ENCODE data around the gene CHD5. TPM values are rescaled to one million over a fixed set of nuclear protein-coding genes. Genes with fewer than 3 reads are reported as not detected.

CHD5 gene
- total RNA-seq, 1 experiment from 2014 or later, result not detected

DNA sequence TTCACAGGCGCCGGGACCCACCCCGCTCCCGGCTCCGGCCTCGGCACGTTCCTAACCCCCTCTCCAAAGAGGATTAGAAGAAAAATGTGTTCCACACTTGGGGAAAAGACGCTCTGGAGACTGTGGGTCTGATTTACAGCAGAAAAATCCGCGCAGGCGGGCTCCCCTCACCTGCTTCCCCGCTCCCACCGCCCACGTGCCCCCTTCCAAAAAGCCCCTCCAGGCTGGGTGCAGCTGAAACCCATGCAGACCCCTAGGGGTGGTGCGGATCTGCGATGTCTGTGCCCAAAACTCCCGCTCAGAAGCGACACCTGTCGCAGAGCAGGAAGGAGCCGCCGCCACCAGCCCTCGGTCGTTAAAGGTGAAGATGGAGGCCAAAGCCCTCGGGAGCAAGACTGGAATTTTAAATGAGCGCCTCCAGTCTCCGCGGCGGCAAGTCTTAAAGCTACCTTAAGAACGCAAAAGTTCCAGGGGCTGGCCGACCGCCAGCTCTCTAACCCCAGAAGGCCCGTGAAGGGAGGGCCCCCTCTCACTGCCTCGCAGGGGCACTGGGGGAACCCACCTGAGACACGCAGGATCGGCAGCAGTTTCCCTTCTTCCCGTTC, 688 bp upstream of the CHD5 start:
- Histone ChIP-seq H3K9ac (ENCODE audit: low read length) (no peak overlapping the region), H3K36me3 (ENCODE audit: insufficient read depth, low read length) (peaks cover 6% of the 10 kb centered on the region; the same call in 1 of the 2 replicates), H3K9me3 (ENCODE audit: low read length) (no peaks in the 10 kb centered on the region), H3K4me1 (ENCODE audit: low read length) (no peaks in the 10 kb centered on the region), H2AFZ (ENCODE audit: low read length) (no peak overlapping the region), H3K4me2 (ENCODE audit: low read depth, low read length, poor library complexity, severe bottlenecking) (no peak overlapping the region), H3K79me2 (ENCODE audit: low read length) (no peaks in the 10 kb centered on the region), H3K9me2 (replicated peaks; ENCODE audit: insufficient read depth, low read length) (no peaks in the 10 kb centered on the region), H3K4me3 (ENCODE audit: low read length) (no peak overlapping the region), H3K27me3 (ENCODE audit: low read length) (no peaks in the 10 kb centered on the region), H4K20me1 (ENCODE audit: insufficient read depth, low read depth, low read length) (peaks cover 33% of the 10 kb centered on the region), H3K27ac (ENCODE audit: low read length) (no peak overlapping the region)
- no peak for DNase-seq

DNA sequence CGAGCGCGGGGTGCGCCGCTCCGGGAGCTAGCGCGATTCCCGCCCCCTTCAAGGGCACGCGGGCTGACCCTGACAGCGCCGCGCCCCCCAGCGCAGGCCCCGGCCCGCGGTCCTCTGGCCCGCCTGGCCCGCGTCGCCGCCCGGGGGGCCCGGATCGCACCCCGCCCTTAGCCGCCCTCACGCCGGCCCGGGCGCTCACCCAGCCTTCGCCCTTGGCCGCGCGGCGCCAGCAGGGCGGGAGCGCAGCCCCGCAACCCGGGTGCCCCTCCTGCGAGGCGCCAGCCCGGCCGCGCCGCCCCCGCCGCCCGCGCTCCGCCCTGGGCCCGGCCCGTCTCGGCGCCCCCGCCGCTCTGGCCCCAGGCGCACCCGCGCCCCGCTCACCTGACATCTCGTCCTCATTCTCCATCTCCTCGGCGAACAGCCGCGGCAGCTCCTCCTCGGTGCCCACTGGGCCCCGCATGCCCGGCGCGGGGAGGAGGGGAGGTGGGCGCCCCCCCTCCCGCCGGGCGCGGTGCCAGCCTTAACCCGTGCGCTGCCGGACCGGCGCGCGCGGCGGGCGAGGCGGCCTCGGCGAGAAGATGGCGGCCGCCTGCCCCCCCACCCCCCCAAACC, 451 bp downstream of the CHD5 start:
- Histone ChIP-seq H3K9me3 (ENCODE audit: low read length) (no peaks in the 10 kb centered on the region), H3K36me3 (ENCODE audit: insufficient read depth, low read length) (no peaks in the 10 kb centered on the region), H3K27me3 (ENCODE audit: low read length) (no peaks in the 10 kb centered on the region)

DNA sequence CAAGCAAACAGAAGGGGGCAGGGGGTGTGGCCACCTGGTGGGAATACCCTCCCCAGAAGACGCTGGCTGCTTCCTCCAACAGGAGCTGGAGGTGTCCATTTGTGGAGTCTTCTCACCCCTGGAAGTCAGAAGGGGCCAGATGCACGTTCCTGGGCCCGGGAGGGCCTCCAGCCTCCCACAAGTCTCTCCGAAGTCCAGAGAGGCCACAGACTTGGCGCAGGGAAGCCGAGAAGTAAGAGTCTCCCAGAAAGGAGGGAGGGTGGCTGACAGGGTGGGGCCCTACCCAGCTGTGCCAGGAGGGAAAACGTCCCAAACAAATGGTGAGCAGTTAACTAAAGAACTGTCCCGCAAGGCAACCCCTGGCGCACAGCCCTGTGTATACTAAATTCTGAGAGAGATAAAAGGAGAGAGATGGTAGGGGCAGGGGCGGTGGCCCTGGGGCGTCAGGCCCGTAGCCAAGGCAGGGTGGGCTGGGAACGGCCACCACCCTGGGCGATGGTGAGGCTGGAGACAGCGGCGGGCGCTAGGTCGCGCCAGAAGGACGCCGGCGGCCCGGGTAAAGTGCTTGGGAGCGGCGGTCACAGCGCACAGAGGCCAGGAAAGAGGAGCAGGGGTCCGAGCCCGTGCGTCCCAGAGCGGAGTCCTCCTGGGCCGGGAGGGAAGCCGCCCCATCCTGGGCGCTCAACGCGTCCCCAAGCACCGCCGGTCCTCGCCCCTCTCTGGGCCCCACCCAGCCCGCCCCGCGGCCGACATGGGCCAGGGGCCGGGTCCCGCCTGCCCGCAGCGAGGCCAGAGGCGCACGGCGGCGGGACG, 1.2 kb downstream of the CHD5 start:
- peaks cover 15% of the 10 kb centered on the region; the same call in 1 of the 2 replicates for H4K20me1 ChIP-seq (ENCODE audit: insufficient read depth, low read depth, low read length)
- H3K27ac ChIP-seq (ENCODE audit: low read length), result no peak overlapping the region
- no peaks in the 10 kb centered on the region for H3K36me3 ChIP-seq (ENCODE audit: insufficient read depth, low read length)
- H3K27me3 ChIP-seq (ENCODE audit: low read length), result no peaks in the 10 kb centered on the region
- DNase-seq, result no peak
- no peak overlapping the region for H3K4me2 ChIP-seq (ENCODE audit: low read depth, low read length, poor library complexity, severe bottlenecking)
- no peaks in the 10 kb centered on the region for H3K9me3 ChIP-seq (ENCODE audit: low read length)
- no peaks in the 10 kb centered on the region; the same call in 1 of the 2 replicates for H3K9me2 ChIP-seq (replicated peaks; ENCODE audit: insufficient read depth, low read length)
- H2AFZ ChIP-seq (ENCODE audit: low read length), result no peak overlapping the region
- no peak overlapping the region for H3K9ac ChIP-seq (ENCODE audit: low read length)
- H3K79me2 ChIP-seq (ENCODE audit: low read length), result no peaks in the 10 kb centered on the region
- H3K4me1 ChIP-seq (ENCODE audit: low read length), result no peaks in the 10 kb centered on the region
- H3K4me3 ChIP-seq (ENCODE audit: low read length), result no peak overlapping the region

More for the DNA sequence above, 451 bp downstream of the CHD5 start:
- H3K4me1 ChIP-seq (ENCODE audit: low read length), result no peaks in the 10 kb centered on the region
- H3K4me3 ChIP-seq (ENCODE audit: low read length), result no peak overlapping the region
- no peaks in the 10 kb centered on the region; the same call in 1 of the 2 replicates for H3K9me2 ChIP-seq (replicated peaks; ENCODE audit: insufficient read depth, low read length)
- H3K27ac ChIP-seq (ENCODE audit: low read length), result no peak overlapping the region
- H3K4me2 ChIP-seq (ENCODE audit: low read depth, low read length, poor library complexity, severe bottlenecking), result no peak overlapping the region
- DNase-seq, result no peak
- no peak overlapping the region for H2AFZ ChIP-seq (ENCODE audit: low read length)
- no peaks in the 10 kb centered on the region for H3K79me2 ChIP-seq (ENCODE audit: low read length)
- peaks cover 22% of the 10 kb centered on the region for H4K20me1 ChIP-seq (ENCODE audit: insufficient read depth, low read depth, low read length)
- no peak overlapping the region for H3K9ac ChIP-seq (ENCODE audit: low read length)

DNA sequence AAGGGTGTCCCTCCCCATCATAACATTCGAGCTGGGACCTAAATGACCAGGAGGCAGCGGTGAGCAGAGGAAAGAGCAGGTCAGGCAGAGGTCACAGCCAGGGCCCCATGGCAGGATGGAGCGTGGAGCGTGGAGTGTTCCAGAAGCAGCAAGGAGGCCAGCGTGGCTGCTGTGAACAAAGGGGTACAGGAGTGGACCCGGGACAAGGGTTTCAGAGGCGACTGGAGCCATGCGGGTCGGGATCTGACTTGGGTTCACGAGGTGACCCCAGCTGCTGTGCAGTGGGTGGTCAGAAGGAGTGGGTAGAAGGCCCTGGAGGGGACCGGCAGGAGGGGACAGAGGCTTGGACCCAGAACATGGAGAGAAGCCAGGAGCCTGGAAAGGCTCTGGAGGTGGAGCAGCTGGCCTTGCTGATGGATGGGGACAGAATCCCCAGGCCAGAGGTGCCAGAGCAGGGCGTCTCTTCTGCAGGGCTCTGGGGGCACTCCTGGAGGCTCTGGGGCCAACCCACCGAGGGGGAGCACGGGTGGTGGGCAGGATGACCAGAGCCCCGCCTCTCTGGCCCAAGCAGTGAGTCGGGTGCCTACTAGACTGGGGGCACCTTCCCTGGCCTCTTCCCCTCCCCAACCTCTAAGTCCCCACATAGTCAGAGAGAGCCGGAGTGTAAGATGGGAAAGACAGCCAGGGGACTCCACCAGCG, 2.3 kb downstream of the CHD5 start:
- H3K9me3 ChIP-seq (ENCODE audit: low read length), result no peaks in the 10 kb centered on the region
- H3K27me3 ChIP-seq (ENCODE audit: low read length), result no peaks in the 10 kb centered on the region

DNA sequence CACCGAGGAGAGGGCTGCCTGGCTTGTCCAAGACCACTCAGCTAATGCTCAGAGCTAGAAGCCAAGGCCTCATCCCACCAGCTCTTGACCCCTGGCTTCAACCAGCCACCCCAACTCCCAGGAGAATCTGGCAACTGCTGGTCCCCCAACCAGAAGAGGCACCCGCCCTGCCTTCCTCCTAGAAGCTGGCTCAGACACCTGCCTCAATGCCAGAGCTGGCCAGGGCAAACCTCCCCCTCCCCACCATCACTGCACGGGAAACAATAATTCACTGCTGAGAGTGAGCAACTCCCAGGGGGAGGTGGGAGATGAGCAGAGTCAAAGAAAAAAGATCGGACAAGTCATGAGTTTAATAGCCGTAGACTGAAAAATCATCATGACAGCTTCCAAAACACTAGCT, 3.3 kb downstream of the CHD5 start:
- DNase-seq, result no peak
- no peak overlapping the region for H3K4me3 ChIP-seq (ENCODE audit: low read length)
- no peaks in the 10 kb centered on the region for H3K27me3 ChIP-seq (ENCODE audit: low read length)
- H3K9me3 ChIP-seq (ENCODE audit: low read length), result no peaks in the 10 kb centered on the region
- no peaks in the 10 kb centered on the region for H3K36me3 ChIP-seq (ENCODE audit: insufficient read depth, low read length)
- H3K27ac ChIP-seq (ENCODE audit: low read length), result no peak overlapping the region
- H4K20me1 ChIP-seq (ENCODE audit: insufficient read depth, low read depth, low read length), result peaks cover 5% of the 10 kb centered on the region; the same call in 1 of the 2 replicates
- no peaks in the 10 kb centered on the region; the same call in 1 of the 2 replicates for H3K9me2 ChIP-seq (replicated peaks; ENCODE audit: insufficient read depth, low read length)
- H3K4me1 ChIP-seq (ENCODE audit: low read length), result no peaks in the 10 kb centered on the region
- no peak overlapping the region for H3K4me2 ChIP-seq (ENCODE audit: low read depth, low read length, poor library complexity, severe bottlenecking)
- no peaks in the 10 kb centered on the region for H3K79me2 ChIP-seq (ENCODE audit: low read length)
- no peak overlapping the region for H3K9ac ChIP-seq (ENCODE audit: low read length)
- H2AFZ ChIP-seq (ENCODE audit: low read length), result no peak overlapping the region

More for the DNA sequence above, 2.3 kb downstream of the CHD5 start:
- Histone ChIP-seq H2AFZ (ENCODE audit: low read length) (no peak overlapping the region), H3K4me1 (ENCODE audit: low read length) (no peaks in the 10 kb centered on the region), H3K9ac (ENCODE audit: low read length) (no peak overlapping the region), H3K27ac (ENCODE audit: low read length) (no peak overlapping the region), H3K79me2 (ENCODE audit: low read length) (no peaks in the 10 kb centered on the region), H3K9me2 (replicated peaks; ENCODE audit: insufficient read depth, low read length) (no peaks in the 10 kb centered on the region; the same call in 1 of the 2 replicates), H3K4me3 (ENCODE audit: low read length) (no peak overlapping the region), H3K36me3 (ENCODE audit: insufficient read depth, low read length) (no peaks in the 10 kb centered on the region), H4K20me1 (ENCODE audit: insufficient read depth, low read depth, low read length) (peaks cover 5% of the 10 kb centered on the region; the same call in 1 of the 2 replicates), H3K4me2 (ENCODE audit: low read depth, low read length, poor library complexity, severe bottlenecking) (no peak overlapping the region)
- no peak for DNase-seq

DNA sequence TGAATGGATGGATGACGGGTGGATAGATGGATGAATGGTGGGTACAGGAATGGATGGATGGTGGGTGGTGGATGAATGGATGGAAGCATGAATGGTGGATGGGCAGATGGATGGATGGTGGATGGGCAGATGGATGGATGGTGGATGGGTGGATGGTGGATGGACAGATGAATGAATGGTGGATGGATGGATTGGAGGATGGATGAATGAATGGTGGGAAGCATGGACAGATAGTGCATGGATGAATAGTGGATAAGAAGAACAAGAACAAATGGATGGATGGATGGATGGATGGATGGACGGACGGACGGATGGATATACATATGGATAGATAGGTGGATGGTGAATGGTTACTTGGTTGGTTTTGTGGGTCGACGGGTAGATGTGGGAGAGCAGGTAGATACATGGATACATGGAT, 4.7 kb downstream of the CHD5 start:
- H3K4me3 ChIP-seq (ENCODE audit: low read length), result no peak overlapping the region
- H3K4me1 ChIP-seq (ENCODE audit: low read length), result no peaks in the 10 kb centered on the region
- H3K27ac ChIP-seq (ENCODE audit: low read length), result no peak overlapping the region
- no peaks in the 10 kb centered on the region; the same call in 1 of the 2 replicates for H3K9me2 ChIP-seq (replicated peaks; ENCODE audit: insufficient read depth, low read length)
- no peaks in the 10 kb centered on the region for H3K9me3 ChIP-seq (ENCODE audit: low read length)
- H3K36me3 ChIP-seq (ENCODE audit: insufficient read depth, low read length), result no peaks in the 10 kb centered on the region
- no peaks in the 10 kb centered on the region for H3K27me3 ChIP-seq (ENCODE audit: low read length)
- H4K20me1 ChIP-seq (ENCODE audit: insufficient read depth, low read depth, low read length), result peaks cover 5% of the 10 kb centered on the region; the same call in 1 of the 2 replicates
- no peak overlapping the region for H2AFZ ChIP-seq (ENCODE audit: low read length)
- H3K9ac ChIP-seq (ENCODE audit: low read length), result no peak overlapping the region
- no peak for DNase-seq
- H3K4me2 ChIP-seq (ENCODE audit: low read depth, low read length, poor library complexity, severe bottlenecking), result no peak overlapping the region
- no peaks in the 10 kb centered on the region for H3K79me2 ChIP-seq (ENCODE audit: low read length)

DNA sequence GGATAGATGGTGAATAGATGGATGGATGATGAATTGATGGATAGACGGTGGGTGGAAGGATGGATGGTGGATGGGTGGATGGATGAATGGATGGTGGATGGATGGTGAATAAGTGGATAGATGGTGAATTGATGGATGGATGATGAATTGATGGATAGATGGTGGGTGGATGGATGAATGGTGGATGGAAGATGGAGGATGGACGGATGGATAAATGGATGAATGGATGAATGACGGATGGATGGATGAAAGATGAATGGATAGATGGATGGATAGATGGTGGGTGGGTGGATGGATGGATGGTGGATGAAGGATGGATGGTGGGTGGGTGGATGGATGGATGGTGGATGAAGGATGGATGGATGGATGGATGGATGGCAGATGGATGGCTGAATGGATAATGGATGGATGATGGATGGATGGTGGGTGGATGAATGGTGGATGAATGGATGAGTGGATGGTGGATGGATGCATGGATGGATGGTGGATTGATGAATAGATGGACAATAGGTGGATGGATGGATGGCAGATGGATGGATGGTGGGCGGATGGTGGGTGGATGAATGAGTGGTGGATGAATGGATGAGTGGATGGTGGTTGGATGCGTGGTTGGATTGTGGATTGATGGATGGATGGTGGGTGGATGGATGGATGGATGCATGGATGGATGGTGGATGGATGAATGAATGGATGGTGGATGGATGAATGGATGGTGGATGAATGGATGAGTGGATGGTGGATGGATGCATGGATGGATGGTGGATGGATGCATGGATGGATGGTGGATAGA, 5.3 kb downstream of the CHD5 start:
- H3K9ac ChIP-seq (ENCODE audit: low read length), result no peak overlapping the region
- H3K4me2 ChIP-seq (ENCODE audit: low read depth, low read length, poor library complexity, severe bottlenecking), result no peak overlapping the region
- H3K79me2 ChIP-seq (ENCODE audit: low read length), result no peaks in the 10 kb centered on the region
- no peak overlapping the region for H3K27ac ChIP-seq (ENCODE audit: low read length)
- H4K20me1 ChIP-seq (ENCODE audit: insufficient read depth, low read depth, low read length), result peaks cover 5% of the 10 kb centered on the region; the same call in 1 of the 2 replicates
- no peak for DNase-seq
- no peaks in the 10 kb centered on the region for H3K4me1 ChIP-seq (ENCODE audit: low read length)
- no peak overlapping the region for H2AFZ ChIP-seq (ENCODE audit: low read length)
- H3K9me3 ChIP-seq (ENCODE audit: low read length), result no peaks in the 10 kb centered on the region
- no peak overlapping the region for H3K4me3 ChIP-seq (ENCODE audit: low read length)
- no peaks in the 10 kb centered on the region for H3K36me3 ChIP-seq (ENCODE audit: insufficient read depth, low read length)
- H3K9me2 ChIP-seq (replicated peaks; ENCODE audit: insufficient read depth, low read length), result no peaks in the 10 kb centered on the region; the same call in 1 of the 2 replicates
- no peaks in the 10 kb centered on the region for H3K27me3 ChIP-seq (ENCODE audit: low read length)

Measured in Karpas-422 (cell line).